GM19324 (cell line): ENCODE data around the gene CLASRP.
A peak's percentile ranks its signal among the peaks of the same experiment; 100 is the strongest.

Source experiments
- ATAC-seq: cut with Tn5 transposase; IDR thresholded peaks from one replicate; pipeline ENCODE4 v1.9.1; 2021; ENCODE audit warnings: mild to moderate bottlenecking, moderate library complexity; ENCODE audit not compliant: unreplicated experiment, low FRiP score

CLASRP gene

GRCh38 chr19:45059258-45059965 is 20.6 kb downstream of the CLASRP start:
- ATAC-seq: peak; percentile 59

- ATAC-seq: no peak
These were observed 23.1 kb downstream of the CLASRP start for GRCh38 chr19:45061965-45062364.

GRCh38 chr19:45063851-45064801 is 25.3 kb downstream of the CLASRP start:
- no peak for ATAC-seq

GRCh38 chr19:45066921-45067661 is 28.2 kb downstream of the CLASRP start:
- ATAC-seq: no peak

GRCh38 chr19:45068041-45068440 is 29.2 kb downstream of the CLASRP start:
- no peak for ATAC-seq

GRCh38 chr19:45069056-45069455 is 30.2 kb downstream of the CLASRP start:
- ATAC-seq: no peak

GRCh38 chr19:45070214-45070613 is 31.4 kb downstream of the CLASRP start:
- no peak for ATAC-seq

- ATAC-seq: no peak
These were observed 32.2 kb downstream of the CLASRP start for GRCh38 chr19:45070861-45071544.

- ATAC-seq: no peak
These were observed 32.7 kb downstream of the CLASRP start for GRCh38 chr19:45071545-45071938.

- ATAC-seq: no peak
These were observed 33.3 kb downstream of the CLASRP start for GRCh38 chr19:45071969-45072790.

- ATAC-seq: no peak
These were observed 36.0 kb downstream of the CLASRP start for GRCh38 chr19:45074744-45075300.

- ATAC-seq: peak; percentile 68
These were observed 36.6 kb downstream of the CLASRP start for GRCh38 chr19:45075301-45076028.

GRCh38 chr19:45076029-45076850 is 37.4 kb downstream of the CLASRP start, which contains the start of gene ZNF296:
ZNF296 (minus strand) TSS chr19:45076478; CDS start chr19:45076373, 105 bp downstream.
- peak; percentile 39 for ATAC-seq

GRCh38 chr19:45076851-45077730 is 38.2 kb downstream of the CLASRP start:
- no peak for ATAC-seq

GRCh38 chr19:45078390-45079062 is 39.7 kb downstream of the CLASRP start:
- ATAC-seq: no peak
